Heart left ventricle (tissue), 16 donors: ENCODE results near the gene CLINT1. TPM values are rescaled to one million over a fixed set of nuclear protein-coding genes. Genes with fewer than 3 reads are reported as not detected.
A peak's percentile ranks its signal among the peaks of the same experiment; 100 is the strongest.

ENCODE experiments used
- ATAC-seq, 4 donors: fragments of 200-7000 bp; cut with Tn5 transposase; one replicate each; pipeline ENCODE4 v1.9.1; 2020 to 2022; ENCODE audit warnings: moderate library complexity in 4 of 4, mild to moderate bottlenecking in 3 of 4, moderate number of reproducible peaks in 1 of 4
- DNase-seq, 5 donors: peaks; one replicate each; pipeline ENCODE4 v3.0.0-alpha.2; 2020
- H3K27ac ChIP-seq, 12 donors: fragments of 200-600 bp; sonication (generic) in 4 of 12; one replicate each; pipeline versions ENCODE4 v1.5.0 to v1.8.0; 2016 to 2022; ENCODE audit warnings: mild to moderate bottlenecking in 2 of 12
- H3K27me3 ChIP-seq, 9 donors: fragments of 200-600 bp; sonication (generic) in 2 of 9; one replicate each; pipeline versions ENCODE4 v1.5.1 to v1.8.0; 2016 to 2022; ENCODE audit warnings: mild to moderate bottlenecking in 3 of 9
- H3K36me3 ChIP-seq, 9 donors: fragments of 200-600 bp; sonication (generic) in 2 of 9; one replicate each; pipeline versions ENCODE4 v1.5.0 to v1.8.0; 2018 to 2022; ENCODE audit warnings: mild to moderate bottlenecking in 2 of 9
- H3K4me1 ChIP-seq, 12 donors: fragments of 200-600 bp; sonication (generic) in 4 of 12; one replicate each; pipeline versions ENCODE4 v1.5.0 to v1.8.0; 2016 to 2022; ENCODE audit warnings: mild to moderate bottlenecking in 3 of 12
- H3K4me3 ChIP-seq, 12 donors: fragments of 200-600 bp; sonication (generic) in 4 of 12; one replicate each; pipeline versions ENCODE4 v1.5.0 to v1.8.0; 2017 to 2022; ENCODE audit warnings: mild to moderate bottlenecking in 9 of 12, moderate library complexity in 4 of 12
- H3K9me3 ChIP-seq, 12 donors: fragments of 200-600 bp; sonication (generic) in 4 of 12; one replicate each; pipeline versions ENCODE4 v1.5.0 to v1.8.0; 2016 to 2022; ENCODE audit warnings: mild to moderate bottlenecking in 1 of 12
- POLR2A ChIP-seq, 2 donors: fragments of 450-650 bp; IDR thresholded peaks; one replicate each; pipeline ENCODE4 v1.6.1; 2017; ENCODE audit warnings: antibody characterized with exemption in 2 of 2, mild to moderate bottlenecking in 2 of 2, moderate library complexity in 2 of 2
- WGBS, 4 donors: extraction: QIAGEN DNeasy Blood & Tissue Kit in 2 of 4; methylation state at CpG; one replicate each; pipeline versions ENCODE4 v1.1.5 to v1.1.7; 2013 to 2018; 5-methylcytosine and 5-hydroxymethylcytosine counted together
- intact Hi-C, 10 donors: fragments of 100-400 bp; cut with DNase I; formaldehyde crosslinking; loops; one replicate each; pipeline versions ENCODE4 v1.11.1 to v1.14.2; 2022
- polyA plus RNA-seq, 2 donors: library from polyadenylated mRNA; stranded (reverse); fragments of 200-250 nt; gene quantifications; one replicate each; pipeline ENCODE4 v1.2.3, GENCODE V29; 2013
- total RNA-seq, 9 donors: library from RNA; depleted of rRNA in 2 of 9; stranded (reverse); fragments of >200 nt in 2 of 9; fragmentation: NEBNext Ultra II Directional in 3 of 9; extraction: Animal tissue kit (Norgen Biotek cat#: 25700) in 3 of 9; gene quantifications; one replicate each; pipeline versions ENCODE4 v1.1.0 to v1.2.4, GENCODE V29; 2016 to 2023
- TF ChIP-seq, protein P1 (sequence below), 12 donors: fragments of 200-600 bp; sonication (generic) in 4 of 12; IDR thresholded peaks; one replicate each; pipeline versions ENCODE4 v1.5.0 to v1.8.0; 2018 to 2022; ENCODE audit warnings: antibody characterized with exemption in 12 of 12, mild to moderate bottlenecking in 5 of 12
- donor health status: ischemic (EF 13 %, LVEDD 7.1; RV severe dilation, severe dysfunction).
- donor health status: healthy with polysubstance abuse.
- donor health status: DM: no; HTN: yes; CAD: no.
- donor health status: DM: no; HTN: no; CAD: no.
- donor health status: ischemic (EF 25% LVEDD 6.9; RV normal size, moderate dysfunction).
- donor health status: ischemic (EF 25% LVEDD 5.7; RV mildly dilated, moderate dysfunction).
- donor health status: healthy.
- donor health status: DM: yes; HTN: yes; CAD: no.
- donor health status: ischemic (EF 35%, LVEDD 5.7; RV mildly dilated, moderate dysfunction).
- donor health status: nonischemic (EF 11% LVEDD 7.7; RV severe dilation, severe dysfunction).
- donor health status: DM: yes; HTN: yes; CAD: no.
- donor health status: PGD.
- donor health status: ischemic (EF 29% LVEDD 5.4; RV normal size, mild dysfunction).
- donor health status: nonischemic (EF 23%, LVEDD 6.1; RV moderate dilation, normal function).

The CLINT1 gene
- total and polyA plus RNA-seq, 11 donors, result 13.0 to 84.8 (median 48.7) TPM

DNA sequence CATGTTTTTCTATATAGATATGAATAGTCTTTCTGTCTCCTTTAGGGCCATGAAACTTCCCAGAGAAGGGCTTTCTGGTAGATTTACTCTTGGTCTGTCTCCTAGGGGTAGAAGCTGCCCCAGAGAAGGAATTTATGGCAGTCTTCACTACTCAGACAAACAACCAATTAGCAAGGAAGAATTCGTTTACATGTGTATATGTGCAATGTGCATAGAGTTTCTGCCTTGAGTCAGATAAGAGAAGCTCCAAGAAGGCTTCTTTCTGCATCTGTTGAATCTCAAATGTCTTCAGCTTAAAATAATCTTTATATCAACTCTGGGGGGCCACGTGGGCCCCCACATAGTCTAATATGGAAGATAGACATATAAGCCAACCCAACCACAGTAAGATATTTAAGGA is 7.6 kb upstream of the CLINT1 start:
- peak overlapping the region in 1 of 12 donors; percentile 50 for H3K27ac ChIP-seq
- TF ChIP-seq, protein P1, sequence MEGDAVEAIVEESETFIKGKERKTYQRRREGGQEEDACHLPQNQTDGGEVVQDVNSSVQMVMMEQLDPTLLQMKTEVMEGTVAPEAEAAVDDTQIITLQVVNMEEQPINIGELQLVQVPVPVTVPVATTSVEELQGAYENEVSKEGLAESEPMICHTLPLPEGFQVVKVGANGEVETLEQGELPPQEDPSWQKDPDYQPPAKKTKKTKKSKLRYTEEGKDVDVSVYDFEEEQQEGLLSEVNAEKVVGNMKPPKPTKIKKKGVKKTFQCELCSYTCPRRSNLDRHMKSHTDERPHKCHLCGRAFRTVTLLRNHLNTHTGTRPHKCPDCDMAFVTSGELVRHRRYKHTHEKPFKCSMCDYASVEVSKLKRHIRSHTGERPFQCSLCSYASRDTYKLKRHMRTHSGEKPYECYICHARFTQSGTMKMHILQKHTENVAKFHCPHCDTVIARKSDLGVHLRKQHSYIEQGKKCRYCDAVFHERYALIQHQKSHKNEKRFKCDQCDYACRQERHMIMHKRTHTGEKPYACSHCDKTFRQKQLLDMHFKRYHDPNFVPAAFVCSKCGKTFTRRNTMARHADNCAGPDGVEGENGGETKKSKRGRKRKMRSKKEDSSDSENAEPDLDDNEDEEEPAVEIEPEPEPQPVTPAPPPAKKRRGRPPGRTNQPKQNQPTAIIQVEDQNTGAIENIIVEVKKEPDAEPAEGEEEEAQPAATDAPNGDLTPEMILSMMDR (IDR thresholded peaks at IDR 0.05), result no peak
- no peak for TF ChIP-seq POLR2A (IDR thresholded peaks at IDR 0.05)
- ATAC-seq (no peak), DNase-seq (no peak)
- H3K9me3 ChIP-seq, result no peaks in the 10 kb centered on the region
- H3K4me3 ChIP-seq, result no peak overlapping the region
- WGBS, 4 donors, result 47 to 67% (median 62%) methylated on average over 2 of the region's 2 CpGs
- intact Hi-C loops, result no loop called here
- no peaks in the 10 kb centered on the region for H3K27me3 ChIP-seq
- peaks cover 0 to 8% (median 0%) of the 10 kb centered on the region in 12 donors for H3K4me1 ChIP-seq
- H3K36me3 ChIP-seq, result no peaks in the 10 kb centered on the region

DNA sequence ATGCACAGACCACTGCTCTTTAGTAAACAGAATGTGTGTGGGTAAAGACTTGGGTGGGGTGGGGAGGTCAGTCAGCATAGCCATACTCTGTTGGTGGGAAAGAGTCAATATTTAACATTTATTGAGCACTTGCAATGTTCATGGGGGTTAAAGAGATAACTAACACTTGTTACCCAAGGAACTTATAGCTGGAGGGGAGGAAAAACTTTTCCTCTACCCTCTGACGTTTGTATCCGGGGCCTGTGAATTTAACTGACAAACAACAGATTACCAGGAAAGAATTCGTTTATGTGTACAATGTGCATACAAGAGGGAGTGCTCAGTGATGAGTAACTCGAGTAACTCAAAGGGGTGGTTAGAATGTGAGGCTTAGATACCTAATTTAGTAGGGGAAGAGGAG is 6.8 kb upstream of the CLINT1 start:
- ATAC-seq, result no peak
- H3K4me3 ChIP-seq, result no peak overlapping the region
- peaks cover 0 to 5% (median 0%) of the 10 kb centered on the region in 12 donors for H3K4me1 ChIP-seq
- WGBS, 4 donors, result 64 to 71% (median 67%) methylated on average over 4 of the region's 4 CpGs
- intact Hi-C loops, result no loop called here
- no peak for DNase-seq
- no peaks in the 10 kb centered on the region for H3K27me3 ChIP-seq
- H3K27ac ChIP-seq, result no peak overlapping the region
- TF ChIP-seq, protein P1 (IDR thresholded peaks at IDR 0.05), result no peak
- no peak for TF ChIP-seq POLR2A (IDR thresholded peaks at IDR 0.05)
- no peaks in the 10 kb centered on the region for H3K36me3 ChIP-seq
- no peaks in the 10 kb centered on the region for H3K9me3 ChIP-seq

DNA sequence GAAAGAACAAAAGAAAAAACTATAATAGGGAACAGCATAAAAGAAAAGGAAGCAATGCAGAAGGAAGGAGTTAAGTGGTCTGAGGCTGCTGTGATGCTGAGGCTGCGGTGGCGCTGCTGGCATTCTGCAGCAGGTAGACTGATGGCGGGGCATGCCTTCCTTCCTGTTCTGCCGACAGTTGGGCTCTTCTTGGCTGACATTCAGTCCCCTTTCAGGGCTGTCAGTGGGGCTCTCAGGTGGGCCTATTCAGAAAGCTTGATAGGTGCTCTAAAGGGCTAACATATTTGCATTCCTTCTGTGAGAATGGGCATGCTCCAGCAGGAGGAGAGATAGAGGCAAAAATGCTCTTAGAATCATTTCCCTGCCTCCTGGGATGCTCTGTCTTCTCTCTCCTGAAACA is 5.1 kb upstream of the CLINT1 start:
- peaks cover 0 to 9% (median 0%) of the 10 kb centered on the region in 12 donors for H3K4me1 ChIP-seq
- H3K27ac ChIP-seq, result no peak overlapping the region
- H3K4me3 ChIP-seq, result no peak overlapping the region
- DNase-seq (no peak), ATAC-seq (no peak)
- H3K9me3 ChIP-seq, result no peaks in the 10 kb centered on the region
- no peaks in the 10 kb centered on the region for H3K36me3 ChIP-seq
- H3K27me3 ChIP-seq, result no peaks in the 10 kb centered on the region
- TF ChIP-seq POLR2A (IDR thresholded peaks at IDR 0.05), result no peak
- TF ChIP-seq, protein P1 (IDR thresholded peaks at IDR 0.05), result no peak
- 50 to 71% (median 61%) methylated on average over 4 of the region's 4 CpGs for WGBS, 4 donors
- intact Hi-C loops, result no loop called here

DNA sequence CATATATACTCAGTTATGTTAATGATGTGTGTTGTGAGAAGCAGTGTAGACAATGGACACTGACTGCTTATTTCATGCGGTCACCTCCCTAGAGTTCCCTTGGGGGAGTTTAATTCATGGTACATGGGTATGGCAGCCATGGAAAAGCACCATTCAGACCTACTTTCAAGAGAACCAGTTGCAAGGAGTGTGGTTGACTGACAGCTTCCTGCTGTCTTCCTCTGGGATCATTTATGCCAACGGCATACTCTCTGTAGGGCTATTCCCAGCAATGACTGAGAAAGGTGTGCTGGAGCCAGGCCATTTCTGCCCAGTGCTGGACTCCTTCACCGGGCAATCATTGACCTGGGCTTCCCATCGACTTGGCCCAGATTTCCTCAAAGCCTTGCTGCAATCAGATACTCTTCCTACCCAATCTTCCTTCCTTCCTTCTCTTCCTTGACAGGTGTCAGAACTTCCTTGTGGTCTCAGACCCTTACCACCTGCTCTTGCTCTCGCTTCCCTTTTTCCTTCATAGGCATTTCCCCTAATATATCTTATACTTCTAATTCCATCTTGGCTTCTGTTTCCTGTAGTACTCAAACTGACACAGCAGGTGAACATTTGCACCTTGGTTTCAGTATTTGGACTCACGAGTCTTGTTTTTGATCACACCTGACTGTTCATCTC is 3.4 kb upstream of the CLINT1 start:
- Histone ChIP-seq H3K4me3 (no peak overlapping the region), H3K27me3 (no peaks in the 10 kb centered on the region), H3K27ac (no peak overlapping the region), H3K4me1 (peaks cover 0 to 16% (median 7%) of the 10 kb centered on the region in 12 donors), H3K9me3 (no peaks in the 10 kb centered on the region), H3K36me3 (no peaks in the 10 kb centered on the region)
- ATAC-seq, result no peak
- intact Hi-C loops, result no loop called here
- WGBS, 4 donors, result 77 to 79% (median 78%) methylated on average over 6 of the region's 6 CpGs
- DNase-seq, result no peak
- TF ChIP-seq, protein P1 (IDR thresholded peaks at IDR 0.05), result no peak
- TF ChIP-seq POLR2A (IDR thresholded peaks at IDR 0.05), result no peak
